ENCODE data around the gene DST.

DST gene

GRCh38 chr6:56475736-56476457, 166.8 kb downstream of the DST start:
- Histone ChIP-seq H3K27me3 (ENCODE audit: control insufficient read depth, low read length) (no peaks in the 10 kb centered on the region), H4K20me1 (ENCODE audit: control insufficient read depth, insufficient read depth, low read depth, low read length) (no peaks in the 10 kb centered on the region), H3K4me1 (ENCODE audit: control insufficient read depth, low read length) (no peaks in the 10 kb centered on the region), H3K4me2 (ENCODE audit: low read length) (no peak overlapping the region), H3K36me3 (ENCODE audit: control insufficient read depth, low read length) (no peaks in the 10 kb centered on the region; the same call in 1 of the 2 replicates), H3K9me3 (ENCODE audit: control insufficient read depth, insufficient read depth, low read length) (no peaks in the 10 kb centered on the region), H3K79me2 (ENCODE audit: control insufficient read depth, low read length) (no peaks in the 10 kb centered on the region), H3F3A (ENCODE audit: control insufficient read depth, insufficient read depth) (no peaks in the 10 kb centered on the region), H3K27ac (ENCODE audit: low read depth, low read length) (no peak overlapping the region), H3K4me3 (ENCODE audit: low read length) (no peak overlapping the region), H3K9me2 (replicated peaks; ENCODE audit: control insufficient read depth, low read length) (no peaks in the 10 kb centered on the region)
- no peak for TF ChIP-seq EZH2phosphoT487 (IDR thresholded peaks at IDR 0.05; ENCODE audit: borderline replicate concordance, low read length)
- TF ChIP-seq CTCF (IDR thresholded peaks at IDR 0.05; ENCODE audit: low read depth, low read length, poor library complexity, severe bottlenecking) = no peak

DNA sequence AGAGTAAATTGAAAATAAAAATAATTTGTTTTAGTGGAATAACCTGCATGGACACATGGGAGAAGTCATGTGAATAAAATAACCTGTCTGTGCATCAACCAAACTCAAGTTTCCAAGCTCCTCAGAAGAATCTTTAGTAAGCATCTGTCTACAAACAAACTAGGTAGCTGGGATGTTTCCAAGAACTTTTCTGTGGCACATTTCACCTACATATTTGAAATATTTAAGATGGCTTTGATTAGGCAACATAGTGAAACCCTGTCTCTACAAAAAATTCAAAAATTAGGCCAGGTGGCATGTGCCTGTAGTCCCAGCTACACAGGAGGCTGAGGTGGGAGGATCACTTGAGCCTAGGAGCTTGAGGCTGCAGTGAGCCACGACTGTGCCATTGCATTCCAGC, 168.2 kb downstream of the DST start:
- Histone ChIP-seq H3K27ac (ENCODE audit: low read depth, low read length) (no peak overlapping the region), H3K9me2 (replicated peaks; ENCODE audit: control insufficient read depth, low read length) (no peaks in the 10 kb centered on the region), H3K79me2 (ENCODE audit: control insufficient read depth, low read length) (no peaks in the 10 kb centered on the region), H3K4me1 (ENCODE audit: control insufficient read depth, low read length) (no peaks in the 10 kb centered on the region), H3K9me3 (ENCODE audit: control insufficient read depth, insufficient read depth, low read length) (no peaks in the 10 kb centered on the region), H3K4me2 (ENCODE audit: low read length) (no peak overlapping the region), H3K36me3 (ENCODE audit: control insufficient read depth, low read length) (peaks cover 4% of the 10 kb centered on the region), H3F3A (ENCODE audit: control insufficient read depth, insufficient read depth) (no peaks in the 10 kb centered on the region), H3K27me3 (ENCODE audit: control insufficient read depth, low read length) (no peaks in the 10 kb centered on the region), H4K20me1 (ENCODE audit: control insufficient read depth, insufficient read depth, low read depth, low read length) (no peaks in the 10 kb centered on the region), H3K4me3 (ENCODE audit: low read length) (no peak overlapping the region)
- TF ChIP-seq EZH2phosphoT487 (IDR thresholded peaks at IDR 0.05; ENCODE audit: borderline replicate concordance, low read length) (no peak), CTCF (IDR thresholded peaks at IDR 0.05; ENCODE audit: low read depth, low read length, poor library complexity, severe bottlenecking) (no peak)

GRCh38 chr6:56463443-56463842, 179.2 kb downstream of the DST start:
- H3K4me1 ChIP-seq (ENCODE audit: control insufficient read depth, low read length) = no peaks in the 10 kb centered on the region
- no peak for TF ChIP-seq EZH2phosphoT487 (IDR thresholded peaks at IDR 0.05; ENCODE audit: borderline replicate concordance, low read length)
- TF ChIP-seq CTCF (IDR thresholded peaks at IDR 0.05; ENCODE audit: low read depth, low read length, poor library complexity, severe bottlenecking) = no peak
- H3K27ac ChIP-seq (ENCODE audit: low read depth, low read length) = no peak overlapping the region
- H3F3A ChIP-seq (ENCODE audit: control insufficient read depth, insufficient read depth) = no peaks in the 10 kb centered on the region
- no peak overlapping the region for H3K4me2 ChIP-seq (ENCODE audit: low read length)
- no peak overlapping the region for H3K4me3 ChIP-seq (ENCODE audit: low read length)
- no peaks in the 10 kb centered on the region for H4K20me1 ChIP-seq (ENCODE audit: control insufficient read depth, insufficient read depth, low read depth, low read length)
- no peaks in the 10 kb centered on the region for H3K79me2 ChIP-seq (ENCODE audit: control insufficient read depth, low read length)
- H3K27me3 ChIP-seq (ENCODE audit: control insufficient read depth, low read length) = no peaks in the 10 kb centered on the region
- peaks cover under 1% of the 10 kb centered on the region for H3K36me3 ChIP-seq (ENCODE audit: control insufficient read depth, low read length)
- no peaks in the 10 kb centered on the region for H3K9me2 ChIP-seq (replicated peaks; ENCODE audit: control insufficient read depth, low read length)
- H3K9me3 ChIP-seq (ENCODE audit: control insufficient read depth, insufficient read depth, low read length) = no peaks in the 10 kb centered on the region

Measured in DOHH2 (cell line).